Common myeloid progenitor, CD34-positive (primary cell): Measurements from ENCODE around the gene LIN28B. TPM values are rescaled to one million over a fixed set of nuclear protein-coding genes. Genes with fewer than 3 reads are reported as not detected.

Experiments used
- CTCF ChIA-PET: fragments of 350-600 bp; sonication (Branson Sonifier 250); formaldehyde crosslinking; loops from one replicate; lab custom pipeline; 2021; ENCODE audit warnings: antibody characterized with exemption; lab: Charles Lee
- POLR2A ChIA-PET: fragments of 350-600 bp; sonication (Branson Sonifier 250); formaldehyde crosslinking; loops from one replicate; lab custom pipeline; 2021; ENCODE audit warnings: antibody characterized with exemption; lab: Charles Lee
- DNase-seq, 3 donors: peaks; one replicate each; pipeline versions ENCODE4 v3.0.0 to v3.0.0-alpha.2; 2013
- H3K27ac ChIP-seq, 2 experiments: 1 replicate in 1 of 2; 2 replicates in 1 of 2; pipeline ENCODE4 v1.7.0; 2013; ENCODE audit warnings: inconsistent platforms in 2 of 2, low read length in 2 of 2, mild to moderate bottlenecking in 2 of 2, low read depth in 1 of 2, moderate library complexity in 1 of 2; ENCODE audit not compliant: severe bottlenecking in 2 of 2, insufficient read depth in 1 of 2, poor library complexity in 1 of 2
- H3K27me3 ChIP-seq, 5 experiments: replicated peaks in 2 of 5; 1 replicate in 3 of 5; 2 replicates in 2 of 5; pipeline versions ENCODE4 v1.6.1 to v1.7.0; 2013; ENCODE audit warnings: low read length in 4 of 5, mild to moderate bottlenecking in 2 of 5, moderate library complexity in 2 of 5, inconsistent platforms in 1 of 5; ENCODE audit not compliant: insufficient read depth in 5 of 5, control insufficient read depth in 4 of 5
- H3K36me3 ChIP-seq, 4 experiments: 1 replicate in 2 of 4; 2 replicates in 2 of 4; pipeline versions ENCODE4 v1.6.1 to v1.7.0; 2013; ENCODE audit warnings: low read length in 3 of 4, control low read depth in 1 of 4, mild to moderate bottlenecking in 1 of 4; ENCODE audit not compliant: control insufficient read depth in 4 of 4, insufficient read depth in 4 of 4
- H3K4me1 ChIP-seq, 4 experiments: 1 replicate in 3 of 4; 2 replicates in 1 of 4; pipeline versions ENCODE4 v1.6.1 to v1.7.1; 2013; ENCODE audit warnings: low read length in 3 of 4, mild to moderate bottlenecking in 3 of 4, control low read depth in 1 of 4, inconsistent platforms in 1 of 4, moderate library complexity in 1 of 4; ENCODE audit not compliant: control insufficient read depth in 4 of 4, insufficient read depth in 4 of 4; ENCODE audit errors: control extremely low read depth in 1 of 4
- H3K4me3 ChIP-seq, 7 experiments: 1 replicate in 4 of 7; 2 replicates in 3 of 7; pipeline versions ENCODE4 v1.5.1 to v1.7.0; 2013; ENCODE audit warnings: mild to moderate bottlenecking in 7 of 7, low read length in 6 of 7, moderate library complexity in 6 of 7, inconsistent platforms in 2 of 7, low read depth in 2 of 7, control low read depth in 1 of 7; ENCODE audit not compliant: insufficient read depth in 4 of 7, control insufficient read depth in 1 of 7; ENCODE audit errors: extremely low read depth in 1 of 7
- H3K9me3 ChIP-seq, 5 experiments: 1 replicate in 4 of 5; 2 replicates in 1 of 5; pipeline versions ENCODE4 v1.6.1 to v1.7.1; 2013; ENCODE audit warnings: low read length in 4 of 5, mild to moderate bottlenecking in 2 of 5, inconsistent platforms in 1 of 5, low read depth in 1 of 5, moderate library complexity in 1 of 5; ENCODE audit not compliant: control insufficient read depth in 4 of 5, insufficient read depth in 2 of 5; ENCODE audit errors: control extremely low read depth in 1 of 5
- WGBS: methylation state at CpG from one replicate; pipeline ENCODE4 v1.1.5; 2013; ENCODE audit not compliant: insufficient coverage; 5-methylcytosine and 5-hydroxymethylcytosine counted together
- polyA plus RNA-seq: library from polyadenylated mRNA; unstranded; fragments of 120-200 nt; gene quantifications from one replicate; pipeline ENCODE4 v1.2.1, GENCODE V29; 2013

LIN28B gene, protein sequence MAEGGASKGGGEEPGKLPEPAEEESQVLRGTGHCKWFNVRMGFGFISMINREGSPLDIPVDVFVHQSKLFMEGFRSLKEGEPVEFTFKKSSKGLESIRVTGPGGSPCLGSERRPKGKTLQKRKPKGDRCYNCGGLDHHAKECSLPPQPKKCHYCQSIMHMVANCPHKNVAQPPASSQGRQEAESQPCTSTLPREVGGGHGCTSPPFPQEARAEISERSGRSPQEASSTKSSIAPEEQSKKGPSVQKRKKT
- polyA plus RNA-seq: not detected

DNA sequence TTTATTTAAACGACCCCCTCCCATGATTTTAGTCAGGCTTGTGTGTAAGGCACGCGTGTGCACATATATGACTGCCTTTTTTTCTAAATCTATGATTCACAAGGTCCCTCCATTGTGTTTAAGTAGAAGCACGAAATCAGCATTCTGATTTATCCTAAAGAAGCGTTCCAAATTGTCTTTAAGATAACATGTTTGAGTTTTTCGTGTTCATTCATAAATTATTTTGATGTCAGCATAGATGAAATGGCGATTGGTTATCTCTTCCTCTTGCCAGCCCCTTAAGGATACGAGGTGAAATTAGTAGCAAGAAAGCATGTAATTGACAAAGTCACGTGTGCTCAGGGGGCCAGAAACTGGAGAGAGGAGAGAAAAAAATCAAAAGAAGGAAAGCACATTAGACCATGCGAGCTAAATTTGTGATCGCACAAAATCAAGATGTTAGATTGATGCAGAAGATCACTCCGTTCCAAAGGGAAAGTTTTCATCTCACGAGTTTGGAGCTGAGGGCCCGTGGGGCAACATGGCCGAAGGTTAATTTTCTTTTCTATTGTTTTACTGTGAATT lies at the start of gene LIN28B:
Gene LIN28B (plus strand): TSS at position 377 of the 564 bp plus-strand sequence. CDS start 144 bp downstream, at position 521.
- ChIA-PET CTCF (interaction anchor here (2.1 kb wide), 1 partner anchor 11 kb away, joined by 5 read pairs; no protein-coding TSS in a partner anchor), POLR2A (no interaction called here)
- Histone ChIP-seq H3K36me3 (no peaks in the 10 kb centered on the region), H3K4me3 (peak within 1 kb of the TSS in 2 of 7 experiments; percentile 72 to 74), H3K27me3 (peaks cover 8 to 90% (median 55%) of the 10 kb centered on the region in 5 experiments), H3K9me3 (no peaks in the 10 kb centered on the region), H3K4me1 (peaks cover 0 to 15% (median 6%) of the 10 kb centered on the region in 4 experiments), H3K27ac (peak within 1 kb of the TSS in 1 of 2 experiments; percentile 73)
- WGBS: 3% methylated on average over 12 of the region's 15 CpGs
- DNase-seq: peak in 1 of 3 donors; percentile 17

DNA sequence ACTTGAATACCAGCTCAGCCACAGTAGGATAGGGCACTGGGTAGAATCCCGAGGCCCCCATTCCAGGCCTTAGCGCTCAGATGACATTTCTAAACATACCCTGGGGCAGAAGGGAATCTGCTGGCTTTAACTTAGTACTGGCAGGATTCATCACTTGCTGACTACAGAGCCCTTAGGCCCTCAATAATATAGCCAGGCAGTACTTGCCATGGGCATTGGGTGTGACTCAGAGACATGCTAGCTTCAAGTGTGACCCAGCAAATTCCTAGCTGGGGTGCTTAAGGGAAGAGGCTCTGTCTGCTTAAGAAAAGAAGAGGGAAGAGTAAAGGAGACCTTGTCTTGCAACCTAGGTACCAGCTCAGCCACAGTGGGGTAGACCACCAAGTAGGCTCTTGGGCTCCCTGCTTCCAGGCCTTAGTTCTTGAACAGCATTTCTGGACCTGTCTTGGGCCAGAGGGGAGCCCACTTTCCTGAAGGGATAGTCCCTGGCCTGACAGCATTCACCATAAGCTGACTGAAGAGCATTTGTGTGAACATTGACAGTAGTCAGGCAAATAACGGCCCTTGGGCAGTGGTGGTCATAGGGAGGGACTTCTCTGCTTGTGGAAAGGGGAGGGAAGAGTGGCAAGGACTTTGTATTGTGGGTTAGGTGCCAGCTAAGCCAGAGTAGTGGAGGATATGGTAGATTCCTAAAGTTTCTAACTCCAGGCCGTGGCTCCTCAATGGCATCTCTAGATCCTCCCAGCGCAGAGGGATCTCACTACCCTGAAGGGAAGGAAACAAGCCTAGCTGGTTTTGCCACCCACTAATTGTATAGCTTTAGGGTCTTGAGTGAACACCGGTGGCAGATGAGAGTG lies 48.6 kb upstream of the LIN28B start:
- CTCF ChIA-PET: interaction anchor here (1.8 kb wide), 1 partner anchor 10 kb away, joined by 5 read pairs; no protein-coding TSS in a partner anchor
- Histone ChIP-seq H3K9me3 (no peaks in the 10 kb centered on the region), H3K36me3 (no peaks in the 10 kb centered on the region), H3K4me3 (no peak overlapping the region), H3K27ac (no peak overlapping the region), H3K4me1 (no peaks in the 10 kb centered on the region), H3K27me3 (no peaks in the 10 kb centered on the region)
- POLR2A ChIA-PET: no interaction called here
- DNase-seq: no peak
- WGBS: 96% methylated on average over 5 of the region's 6 CpGs

- CTCF ChIA-PET: interaction anchor here (1.8 kb wide), 1 partner anchor 11 kb away, joined by 5 read pairs; no protein-coding TSS in a partner anchor
- Histone ChIP-seq H3K9me3 (no peaks in the 10 kb centered on the region), H3K27me3 (no peaks in the 10 kb centered on the region), H3K4me1 (no peaks in the 10 kb centered on the region), H3K4me3 (no peak overlapping the region), H3K36me3 (no peaks in the 10 kb centered on the region), H3K27ac (no peak overlapping the region)
- no peak for DNase-seq
- POLR2A ChIA-PET: no interaction called here
- 100% methylated on average over 1 of the region's 2 CpGs for WGBS
These were observed 47.9 kb upstream of the LIN28B start for GRCh38 chr6:104908888-104909525.

DNA sequence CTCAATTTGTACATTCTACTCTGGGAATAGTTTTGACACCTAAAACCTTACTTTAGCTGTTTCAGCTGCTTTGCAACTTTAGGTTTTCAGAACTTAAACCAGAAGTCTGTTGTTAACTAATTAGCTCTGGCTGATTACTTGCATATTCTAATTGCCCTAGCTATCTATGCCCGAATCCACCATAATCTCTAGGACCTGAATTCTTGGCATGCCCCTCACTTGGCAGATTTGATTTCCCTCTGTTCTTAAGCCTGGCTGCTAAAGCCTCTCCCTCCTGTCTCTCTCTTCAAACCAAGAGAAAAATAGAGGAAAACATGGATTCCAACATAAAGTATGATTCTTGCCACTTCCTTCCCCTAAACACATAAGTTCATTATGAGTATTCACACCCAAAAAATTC lies 35.0 kb upstream of the LIN28B start:
- Histone ChIP-seq H3K4me3 (no peak overlapping the region), H3K4me1 (no peaks in the 10 kb centered on the region), H3K27ac (no peak overlapping the region), H3K36me3 (no peaks in the 10 kb centered on the region), H3K27me3 (peaks cover 0 to 3% (median 0%) of the 10 kb centered on the region in 5 experiments), H3K9me3 (no peaks in the 10 kb centered on the region)
- ChIA-PET POLR2A (no interaction called here), CTCF (no interaction called here)
- no peak for DNase-seq
- 100% methylated on average over 1 of the region's 1 CpG for WGBS

DNA sequence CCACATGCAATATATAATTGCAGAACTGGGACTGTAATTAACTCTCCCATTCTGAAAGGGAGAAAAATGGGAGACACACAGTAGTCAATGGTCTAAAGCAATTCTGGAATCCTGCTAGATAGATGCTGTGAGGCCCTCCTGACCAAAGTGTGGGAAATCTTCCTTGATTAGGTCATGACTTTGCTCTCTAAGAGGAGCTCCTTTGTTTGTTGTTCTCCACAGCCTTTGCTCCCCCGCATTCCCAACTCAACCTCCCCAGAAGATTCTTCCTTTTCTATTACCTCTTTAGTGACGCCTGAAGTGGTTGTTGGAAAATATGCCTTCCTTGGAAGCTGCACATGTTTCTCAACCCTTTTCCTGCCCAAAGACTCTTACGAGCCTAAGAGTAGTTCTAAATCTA lies 28.8 kb upstream of the LIN28B start:
- H3K4me1 ChIP-seq: no peaks in the 10 kb centered on the region
- POLR2A ChIA-PET: no interaction called here
- no peak for DNase-seq
- H3K27ac ChIP-seq: no peak overlapping the region
- CTCF ChIA-PET: interaction anchor here (0.5 kb wide), 1 partner anchor 321 kb away, joined by 4 read pairs; no protein-coding TSS in a partner anchor
- H3K9me3 ChIP-seq: no peaks in the 10 kb centered on the region
- no peak overlapping the region for H3K4me3 ChIP-seq
- WGBS: 100% methylated on average over 1 of the region's 3 CpGs
- H3K27me3 ChIP-seq: peaks cover 0 to under 1% (median 0%) of the 10 kb centered on the region in 5 experiments
- H3K36me3 ChIP-seq: no peaks in the 10 kb centered on the region

- ChIA-PET CTCF (no interaction called here), POLR2A (no interaction called here)
- 8% methylated on average over 3 of the region's 5 CpGs for whole genome bisulfite sequencing
- H3K27ac ChIP-seq: no peak overlapping the region
- H3K4me3 ChIP-seq: no peak overlapping the region
- DNase-seq: peak; percentile 33 to 79 (median 67)
- peaks cover 0 to 9% (median 0%) of the 10 kb centered on the region in 5 experiments for H3K27me3 ChIP-seq
- H3K4me1 ChIP-seq: no peaks in the 10 kb centered on the region
- H3K9me3 ChIP-seq: no peaks in the 10 kb centered on the region
- no peaks in the 10 kb centered on the region for H3K36me3 ChIP-seq
These were observed 27.6 kb upstream of the LIN28B start for GRCh38 chr6:104929353-104929752.
